Aortic smooth muscle cell (primary cell): Measurements from ENCODE around the gene ERVH48-1. TPM values are rescaled to one million over a fixed set of nuclear protein-coding genes. Genes with fewer than 3 reads are reported as not detected.

Source experiments
- total RNA-seq: library from RNA; depleted of rRNA; stranded (reverse); fragments of >200 nt; gene quantifications from 2 replicates; pipeline ENCODE4 v1.2.3, GENCODE V29; 2014

ERVH48-1 gene
- not detected in 2 replicates for total RNA-seq

DNA sequence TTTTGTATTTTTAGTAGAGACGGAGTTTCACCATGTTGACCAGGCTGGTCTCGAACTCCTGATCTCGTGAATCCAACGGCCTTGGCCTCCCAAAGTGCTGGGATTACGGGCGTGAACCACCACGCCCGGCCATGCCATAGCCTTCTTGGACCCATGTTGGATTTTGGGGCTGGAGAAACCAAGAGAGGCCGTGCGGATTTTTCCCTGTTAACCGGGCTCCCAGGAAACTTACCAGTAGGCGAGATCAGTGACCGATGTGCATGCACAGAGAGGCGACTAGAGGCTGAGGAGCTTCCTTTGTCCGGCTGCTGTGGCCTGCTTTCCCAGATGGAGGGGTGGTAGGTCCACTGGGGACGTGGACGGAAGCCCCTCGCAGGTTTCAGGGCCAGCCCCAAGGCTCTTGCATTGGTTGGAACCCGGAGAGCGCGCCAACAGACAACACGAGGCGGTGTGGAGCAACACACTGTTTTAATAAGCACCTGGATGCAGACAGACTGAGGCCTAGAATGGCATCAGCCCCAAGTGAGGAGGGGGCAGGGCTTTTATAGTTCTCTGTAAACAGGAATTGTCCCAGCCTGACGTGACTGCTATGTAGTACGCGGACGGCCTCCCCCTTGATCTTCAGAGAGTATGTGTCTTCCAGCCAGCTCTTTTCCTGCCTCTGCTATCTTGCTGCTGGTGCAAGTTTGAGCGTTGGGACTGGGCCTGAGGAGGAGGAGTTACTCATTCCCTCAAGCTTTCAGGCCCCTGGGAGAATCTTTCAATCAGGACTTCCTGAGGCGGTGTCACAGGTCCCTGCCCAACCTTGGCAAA lies at the start of gene ERVH48-1:
ERVH48-1 (minus strand) TSS at position 517 of the 813 bp plus-strand sequence. CDS start 6,624 bp downstream, outside the sequence.

DNA sequence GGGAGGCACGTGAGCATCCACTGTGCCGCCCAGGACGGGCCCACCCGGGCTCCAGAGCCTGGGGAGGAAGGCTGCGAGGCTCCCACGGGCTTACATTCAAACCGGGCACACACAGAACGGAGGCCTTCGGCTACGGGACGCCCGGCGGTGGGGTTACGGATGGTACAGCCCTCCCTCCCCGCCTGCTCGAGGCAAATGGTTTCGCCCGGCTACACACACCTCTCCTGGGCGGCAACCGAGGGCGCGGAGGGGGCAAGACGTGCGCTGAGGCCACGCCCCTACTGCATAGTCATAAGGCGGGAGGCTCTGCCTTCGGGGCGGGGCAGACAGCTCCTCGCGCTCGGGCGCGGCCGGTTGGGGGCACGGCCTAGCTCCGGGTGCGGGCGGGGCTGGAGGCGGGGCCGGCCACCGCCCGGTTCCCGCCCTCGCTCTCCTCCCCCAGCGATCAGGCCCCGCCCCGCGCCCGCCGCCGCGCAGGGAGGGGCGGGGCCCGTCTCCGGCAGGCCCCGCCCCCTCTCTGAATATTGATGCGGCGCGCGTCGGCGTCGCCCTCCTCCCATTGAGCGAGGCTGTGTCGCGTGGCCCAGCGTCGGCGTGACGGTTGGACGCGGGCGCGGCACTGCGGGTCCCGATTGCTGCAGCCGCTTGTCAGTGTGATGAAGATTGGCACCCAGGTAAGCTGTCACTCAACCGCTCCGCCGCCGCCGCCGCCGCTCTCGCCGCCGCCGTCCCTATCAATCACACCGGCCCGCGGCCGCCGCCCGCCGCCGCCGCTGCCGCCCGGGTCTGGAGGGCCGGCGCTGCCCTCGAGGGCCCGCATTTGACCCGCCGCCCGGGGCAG lies 48.8 kb upstream of the ERVH48-1 start, which contains the start of gene PKNOX1:
PKNOX1 (plus strand) TSS at position 572 of the 841 bp plus-strand sequence. CDS start 29,820 bp downstream, outside the sequence.

DNA sequence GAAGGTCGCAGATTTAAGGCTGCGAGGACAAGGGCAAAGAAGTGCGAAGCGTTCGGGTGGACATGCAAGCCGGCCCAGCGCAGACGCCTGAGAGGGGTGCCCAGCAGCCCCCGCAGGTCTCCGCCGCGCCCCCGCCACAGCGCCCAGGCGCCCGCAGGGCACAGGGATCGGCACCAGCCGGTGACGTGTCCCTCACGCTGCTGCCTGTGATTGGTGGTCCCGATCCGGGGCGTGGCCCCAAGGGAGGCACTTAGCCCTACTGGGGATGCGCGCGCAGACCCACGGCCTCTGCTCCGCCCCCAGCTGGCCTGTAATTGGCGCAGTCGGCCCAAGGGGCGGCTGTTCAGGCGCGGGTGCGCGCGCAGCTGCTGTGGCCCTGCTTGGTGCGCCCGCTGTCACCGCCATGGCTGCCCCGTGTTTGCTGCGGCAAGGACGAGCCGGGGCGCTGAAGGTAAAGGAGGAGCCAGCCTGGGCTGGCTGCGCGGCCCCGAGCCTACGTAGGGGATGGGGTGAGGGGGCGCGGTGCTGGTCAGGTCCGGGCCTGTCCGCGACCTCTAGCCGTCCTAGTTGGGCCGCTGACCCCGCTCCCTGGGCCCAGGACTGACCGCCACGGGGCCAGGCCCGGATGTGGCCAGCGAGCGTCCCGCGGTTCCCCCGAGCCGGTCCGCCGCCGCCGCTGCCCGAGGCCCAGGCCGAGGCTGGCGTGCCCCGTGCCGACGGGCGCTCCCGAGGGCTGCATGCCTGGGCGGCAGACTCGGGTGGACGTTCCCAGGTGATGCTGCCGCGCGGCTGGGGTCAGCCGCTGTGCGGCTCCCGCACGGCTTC lies 32.3 kb downstream of the ERVH48-1 start, which contains the start of gene NDUFV3:
NDUFV3 (plus strand) TSS at position 379 of the 825 bp plus-strand sequence; CDS start at position 404, 25 bp downstream.

DNA sequence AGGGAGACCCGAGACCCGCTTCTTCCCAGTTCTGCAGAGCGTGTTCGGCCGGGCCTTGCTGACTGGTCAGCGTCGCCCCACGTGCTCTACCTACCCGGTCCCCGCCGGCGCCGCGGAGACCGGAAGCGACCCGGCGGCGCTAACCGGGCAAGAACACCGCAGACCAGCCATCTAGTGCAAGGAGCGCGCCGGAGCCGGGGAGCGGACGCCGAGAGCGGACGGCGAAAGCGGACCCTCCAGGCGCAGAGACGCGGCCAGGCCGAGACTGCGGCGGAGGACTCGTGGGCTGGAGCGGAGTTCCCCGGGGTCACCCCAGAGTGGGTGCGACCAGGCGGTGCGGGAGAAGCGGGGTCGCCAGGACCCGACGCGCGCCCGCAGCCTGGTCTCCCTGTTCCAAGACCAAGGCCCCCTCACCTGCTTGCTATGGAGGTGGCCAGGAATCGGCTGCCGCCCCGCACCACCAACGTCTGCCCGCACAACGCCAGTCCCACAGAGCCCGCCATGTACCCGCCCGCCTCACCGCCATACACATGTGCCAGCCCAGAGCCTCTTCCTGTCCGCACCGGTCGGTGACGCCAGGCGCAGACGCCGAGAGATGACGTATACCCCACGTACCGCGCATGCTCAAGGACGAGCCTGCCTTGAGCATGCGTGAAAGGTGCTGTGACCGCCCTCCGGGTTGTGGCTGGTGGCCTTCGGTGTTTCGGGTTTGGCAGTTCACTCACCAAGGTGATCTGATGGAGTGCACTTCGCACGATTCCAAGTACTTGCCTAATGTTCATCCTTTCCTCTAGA lies 46.2 kb downstream of the ERVH48-1 start, which contains the start of gene WDR4:
WDR4 (minus strand) TSS at position 547 of the 795 bp plus-strand sequence; CDS start at position 503, 44 bp downstream.

Other genes with a start within 250 kb of the ERVH48-1 start
- gene WDR4, start 46.1 kb downstream of the ERVH48-1 start, total RNA-seq, result 6.3 and 11.4 TPM in 2 replicates
- gene NDUFV3, start 32.3 kb downstream of the ERVH48-1 start, total RNA-seq, result 47.4 and 55.0 TPM in 2 replicates
- gene PKNOX1, start 48.9 kb upstream of the ERVH48-1 start, total RNA-seq, result 7.1 and 9.3 TPM in 2 replicates
- gene CBS, start 150.2 kb upstream of the ERVH48-1 start, total RNA-seq, result 8.7 and 9.8 TPM in 2 replicates
- gene U2AF1, start 181.9 kb upstream of the ERVH48-1 start, total RNA-seq, result 15.2 and 21.5 TPM in 2 replicates
- not detected in 2 replicates for gene CRYAA, start 243.4 kb upstream of the ERVH48-1 start, total RNA-seq